AG08395 (cell line): ENCODE data around the gene MARVELD1.
"Not testable (repeated sequence)": the region's sequence is repeated elsewhere in the genome, so short reads cannot be mapped to it uniquely, and the experiment has no call there.

ENCODE experiments used
- DNase-seq: peaks from one replicate; pipeline ENCODE4 v3.0.0; 2012; ENCODE audit warnings: mixed read lengths, low spot score

The MARVELD1 gene

DNA sequence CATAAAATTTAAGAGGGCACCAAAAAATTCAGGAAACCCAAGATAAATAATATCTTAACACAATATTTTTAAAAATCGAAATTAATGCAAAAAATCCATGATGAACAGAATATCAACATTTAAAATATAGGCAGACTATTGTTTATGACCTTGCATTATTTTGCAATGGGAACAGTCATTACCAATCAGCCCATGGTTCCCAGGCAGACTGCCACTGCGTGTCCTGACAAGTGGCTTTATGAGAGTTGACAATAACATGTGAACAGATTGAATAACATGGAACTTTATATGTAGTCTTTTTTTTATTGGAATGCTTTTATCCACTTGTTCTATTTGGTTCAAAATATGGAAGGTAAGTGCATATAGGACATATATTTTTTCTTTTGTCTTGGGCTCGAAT lies 23.4 kb upstream of the MARVELD1 start:
- no peak for DNase-seq

DNA sequence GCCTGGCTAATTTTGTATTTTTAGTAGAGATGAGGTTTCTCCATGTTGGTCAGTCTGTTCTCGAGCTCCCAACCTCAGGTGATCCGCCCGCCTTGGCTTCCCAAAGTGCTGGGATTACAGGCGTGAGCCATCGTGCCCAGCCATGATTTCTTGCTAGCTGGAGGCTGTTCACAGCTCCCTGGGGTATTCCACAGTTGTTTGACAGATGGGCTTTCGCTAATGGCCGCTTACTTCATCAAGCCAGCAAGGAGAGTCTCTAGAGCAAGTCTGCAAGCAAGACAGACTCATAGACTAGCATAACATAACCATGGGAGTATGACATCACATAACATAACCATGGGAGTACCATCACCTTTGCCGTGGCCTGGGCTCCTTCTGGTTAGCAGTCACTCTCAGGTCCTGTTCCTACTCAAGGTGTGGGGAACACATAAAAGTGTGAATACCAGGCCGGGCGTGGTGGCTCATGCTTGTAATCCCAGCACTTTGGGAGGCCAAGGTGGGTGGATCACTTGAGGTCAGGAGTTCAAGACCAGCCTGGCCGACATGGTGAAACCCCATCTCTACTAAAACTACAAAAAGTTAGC lies 15.4 kb upstream of the MARVELD1 start:
- not testable (repeated sequence) for DNase-seq

DNA sequence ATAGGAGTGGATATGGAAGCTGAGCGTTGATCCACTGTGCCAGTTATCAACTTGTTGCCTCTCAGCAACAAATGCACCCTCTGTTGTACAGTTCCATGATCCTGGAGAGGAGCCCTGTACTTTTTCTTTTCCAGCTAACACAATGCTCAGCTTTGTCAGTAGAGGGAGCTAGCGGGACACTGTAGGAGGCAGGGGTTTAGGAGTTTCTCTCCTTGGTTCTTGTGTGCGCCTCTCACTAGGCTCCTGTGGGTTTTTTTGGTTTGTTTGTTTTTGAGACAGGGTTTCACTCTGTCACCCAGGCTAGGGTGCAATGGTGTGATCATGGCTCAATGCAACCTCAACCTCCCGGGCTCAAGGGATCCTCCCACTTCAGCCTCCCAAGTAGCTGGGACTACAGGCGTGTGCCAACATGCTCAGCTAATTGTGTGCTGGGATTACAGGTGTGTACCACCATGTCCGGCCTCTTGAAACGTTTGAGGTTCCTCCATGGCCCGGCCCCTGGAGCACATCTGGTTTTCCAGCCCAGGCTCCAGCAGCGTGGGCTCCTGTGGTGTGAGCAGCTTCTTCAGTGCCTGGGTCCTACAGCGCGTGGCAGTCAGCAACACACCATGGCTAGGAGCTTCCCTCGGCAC lies 12.0 kb upstream of the MARVELD1 start:
- peak; percentile 89 for DNase-seq

DNA sequence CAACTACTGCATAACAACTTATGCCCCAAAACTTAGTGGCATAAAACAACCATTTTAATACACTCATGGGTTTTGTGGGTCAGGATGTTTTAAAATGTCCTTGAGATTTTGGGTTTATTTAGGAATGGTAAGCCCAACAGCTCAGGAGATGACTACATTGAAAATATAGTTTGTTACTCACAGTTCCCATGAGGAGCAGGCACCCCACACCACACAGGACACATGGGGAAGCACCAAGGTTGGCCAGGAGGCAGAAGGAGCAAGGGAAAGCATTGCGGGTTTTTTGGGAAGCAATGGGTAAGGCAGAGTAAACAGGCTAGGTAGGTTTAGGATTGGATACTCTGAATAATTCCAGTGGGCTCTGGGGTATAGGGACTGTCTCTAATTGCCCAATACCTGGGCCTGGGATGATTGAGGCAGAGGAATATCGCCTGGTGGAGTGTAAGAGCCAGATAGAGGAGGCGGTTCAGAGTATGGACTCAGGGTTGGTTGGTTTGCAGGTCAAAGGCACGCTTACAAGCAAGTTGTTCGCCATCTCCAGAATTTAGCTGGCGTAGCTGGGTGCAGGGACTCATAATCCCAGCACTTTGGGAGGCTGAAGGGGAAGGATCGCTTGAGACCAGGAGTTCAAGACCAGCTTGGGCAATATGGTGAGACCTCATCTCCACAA lies 10.0 kb upstream of the MARVELD1 start:
- no peak for DNase-seq

DNA sequence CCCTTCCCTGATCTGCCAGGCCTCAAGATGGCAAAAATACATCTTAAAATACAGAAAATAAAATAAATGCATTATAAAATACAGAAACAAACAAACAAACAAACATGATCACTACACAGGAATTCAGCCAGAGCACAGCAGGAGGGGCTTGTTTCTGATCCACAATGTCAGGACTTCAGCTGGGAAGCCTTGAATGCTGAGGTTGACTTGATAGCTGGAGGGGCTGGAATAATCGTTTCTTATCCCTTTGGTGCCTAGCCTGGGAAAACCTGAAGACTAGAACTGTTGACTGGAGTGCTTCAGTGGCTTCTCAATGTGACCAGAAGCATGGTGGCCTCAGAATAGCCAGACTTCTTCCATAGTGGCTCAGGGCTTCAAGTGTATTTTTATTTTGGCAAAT lies 9.2 kb upstream of the MARVELD1 start:
- no peak for DNase-seq

DNA sequence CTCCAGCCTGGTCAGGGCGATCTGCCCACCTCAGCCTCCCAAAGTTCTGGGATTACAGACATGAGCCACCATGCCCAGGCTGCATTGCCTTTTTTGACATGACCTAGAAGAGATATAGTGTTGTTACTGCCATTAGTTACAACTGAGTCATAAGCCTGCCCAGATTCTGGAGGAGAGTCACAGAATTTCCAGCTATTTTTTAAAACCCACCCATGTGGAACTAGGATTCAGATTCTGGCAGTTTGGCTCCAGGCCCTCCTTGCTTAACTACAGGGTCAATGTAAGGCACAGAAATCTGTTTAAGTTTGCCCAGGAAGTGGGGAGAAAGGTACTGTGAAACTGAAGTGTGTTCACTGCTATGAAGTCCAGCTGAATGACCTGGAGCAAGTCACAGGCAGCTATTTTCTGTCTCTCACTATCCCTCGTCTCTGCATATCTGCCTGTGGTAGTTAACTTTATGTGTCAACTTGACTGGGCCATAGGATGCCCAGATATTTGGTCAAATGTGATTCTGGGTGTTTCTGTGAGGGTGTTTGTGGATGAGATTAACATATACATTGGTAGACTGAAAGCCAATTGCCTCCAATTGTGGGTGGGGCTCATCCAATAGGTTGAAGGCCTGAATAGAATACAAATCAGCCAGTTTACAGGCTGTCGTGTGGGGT lies 8.4 kb upstream of the MARVELD1 start:
- DNase-seq = no peak

DNA sequence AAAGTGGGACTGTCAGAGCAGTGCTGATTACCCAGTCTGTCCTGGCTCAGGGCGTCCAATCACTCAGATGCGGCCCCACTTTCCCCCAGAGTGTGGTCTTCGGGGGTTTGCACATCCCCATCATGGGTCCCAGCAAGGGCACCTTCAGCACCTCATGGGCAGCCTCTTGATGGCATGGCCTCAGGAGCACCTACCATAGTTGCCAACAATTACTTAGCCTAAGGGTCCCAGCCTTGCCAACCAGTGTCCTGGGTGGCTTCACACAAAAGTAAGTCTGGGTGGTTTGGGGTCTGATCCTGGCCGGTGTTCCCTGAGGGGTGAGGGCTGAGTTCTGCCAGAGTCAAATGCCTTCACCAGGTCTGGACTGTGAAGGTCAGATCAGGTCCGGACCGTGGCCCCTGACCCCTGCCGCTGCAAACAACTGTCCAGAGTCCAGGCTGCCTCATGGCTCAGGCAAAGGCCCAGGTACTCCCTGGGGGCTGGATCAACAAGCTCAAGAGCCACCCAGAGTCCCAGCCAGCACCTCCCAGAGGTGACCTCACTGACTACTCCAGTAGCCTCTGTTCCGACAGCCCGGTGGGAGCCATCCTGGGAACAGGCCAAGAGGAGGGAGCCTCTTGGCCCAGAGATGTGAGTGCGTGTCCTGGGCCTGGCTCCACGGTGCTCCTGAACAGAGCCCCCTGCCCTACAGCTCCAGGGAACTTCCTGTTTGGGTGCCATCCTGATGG lies 6.2 kb upstream of the MARVELD1 start:
- no peak for DNase-seq

DNA sequence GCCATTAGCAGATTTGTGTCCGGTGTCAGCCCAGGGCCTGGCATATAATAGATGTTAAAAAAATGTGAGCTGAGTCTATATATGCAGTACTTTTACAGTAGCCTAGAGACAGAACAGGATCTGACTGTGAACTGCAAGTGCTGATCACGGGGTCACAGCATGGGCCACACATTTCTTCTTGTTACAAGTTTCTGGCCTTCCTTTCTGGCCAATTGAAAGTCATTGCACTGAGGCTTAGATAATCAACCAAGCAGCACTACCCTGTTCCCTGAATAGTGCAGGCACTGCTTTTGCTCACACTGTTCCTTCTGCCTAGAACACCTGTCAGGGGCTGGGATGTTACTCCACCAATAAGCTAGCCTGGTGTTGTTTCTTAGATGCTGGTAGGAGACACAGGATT lies 5.4 kb upstream of the MARVELD1 start:
- DNase-seq = no peak

DNA sequence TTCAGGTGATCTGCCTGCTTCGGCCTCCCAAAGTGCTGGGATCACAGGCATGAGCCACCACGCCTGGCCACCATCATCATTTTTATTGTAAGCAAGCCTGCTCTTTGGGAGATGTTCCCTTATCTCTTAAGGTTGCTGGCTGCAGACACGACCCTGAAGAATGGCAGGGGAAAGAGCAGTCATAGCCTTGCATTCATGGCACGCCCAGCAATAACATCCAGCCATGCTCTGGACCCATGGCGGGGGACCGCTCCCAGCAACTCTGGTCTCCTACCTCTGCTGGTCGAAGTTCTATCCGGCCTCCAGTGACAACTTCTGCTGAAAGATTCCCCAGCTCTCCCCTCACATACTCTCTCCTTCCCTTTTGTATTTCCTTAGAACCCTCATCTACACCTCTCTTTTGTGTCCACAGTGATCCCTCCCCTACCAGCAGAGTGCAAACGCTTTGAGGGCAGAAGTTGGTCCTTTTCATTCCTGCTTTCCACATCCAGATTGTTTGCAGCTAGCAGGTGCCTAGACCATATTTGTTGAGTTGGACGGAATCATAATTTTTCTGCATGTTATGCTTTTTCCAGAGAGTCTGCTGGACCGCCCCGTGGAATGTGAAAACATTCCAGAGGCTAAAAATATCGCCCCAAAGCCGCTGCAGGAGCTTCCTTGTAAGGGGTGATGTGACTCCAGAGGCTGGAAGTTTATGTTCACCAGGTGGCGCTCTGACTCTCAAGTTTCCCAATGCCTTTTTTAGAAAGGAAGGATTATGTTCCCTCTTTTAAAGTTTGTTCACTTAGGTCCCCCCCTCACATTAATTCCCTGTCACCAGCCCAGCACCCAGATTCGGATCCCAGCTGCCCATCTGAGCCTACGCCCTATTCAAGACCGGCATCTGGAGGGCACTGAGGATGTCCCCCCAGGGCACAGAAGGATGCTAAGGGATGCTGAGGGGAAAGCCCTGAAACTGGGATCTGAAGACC lies 4.3 kb upstream of the MARVELD1 start:
- DNase-seq = peak; percentile 83

DNA sequence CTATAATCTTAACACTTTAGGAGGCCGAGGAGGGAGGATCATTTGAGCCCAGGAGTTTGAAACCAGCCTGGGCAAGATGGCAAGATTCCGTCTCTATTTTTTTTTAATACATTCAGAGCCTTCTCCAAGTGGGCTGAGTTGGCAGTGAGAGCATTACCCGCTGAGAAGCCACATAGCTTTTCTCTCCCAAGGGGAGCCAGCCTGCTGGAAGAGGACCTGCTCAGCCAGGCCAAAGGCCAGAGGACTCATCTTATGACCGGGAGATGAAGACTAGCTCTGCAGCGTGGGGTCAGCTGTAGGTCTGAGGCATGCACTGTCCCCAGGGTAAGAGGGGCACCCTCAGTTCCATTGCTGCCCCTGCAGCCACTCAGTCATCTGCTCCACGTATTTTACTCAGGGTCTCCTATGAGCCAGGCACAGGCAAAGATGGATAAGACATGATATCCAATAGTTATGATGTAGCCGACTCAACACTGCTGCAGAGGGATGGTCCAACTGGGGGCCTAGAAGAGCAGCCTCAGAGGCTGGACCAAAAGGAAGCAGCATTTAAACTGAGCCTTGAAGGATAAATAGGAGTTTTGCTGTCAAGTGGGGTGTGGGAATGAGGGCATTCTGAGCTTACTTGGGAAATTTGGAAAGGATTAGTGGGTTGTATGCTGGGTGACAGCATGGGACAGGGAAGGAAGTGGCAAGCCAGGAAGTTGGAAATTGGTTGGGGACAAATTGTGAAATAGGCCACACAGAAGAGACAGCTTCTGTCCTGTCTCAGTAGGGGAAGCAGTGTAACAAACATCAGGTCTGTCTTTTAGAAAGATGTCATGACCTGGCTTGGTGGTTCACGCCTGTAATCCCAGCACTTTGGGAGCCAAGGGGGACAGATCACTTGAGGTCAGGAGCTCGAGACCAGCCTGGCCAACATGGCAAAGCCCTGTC lies 1.6 kb upstream of the MARVELD1 start:
- DNase-seq = no peak

DNA sequence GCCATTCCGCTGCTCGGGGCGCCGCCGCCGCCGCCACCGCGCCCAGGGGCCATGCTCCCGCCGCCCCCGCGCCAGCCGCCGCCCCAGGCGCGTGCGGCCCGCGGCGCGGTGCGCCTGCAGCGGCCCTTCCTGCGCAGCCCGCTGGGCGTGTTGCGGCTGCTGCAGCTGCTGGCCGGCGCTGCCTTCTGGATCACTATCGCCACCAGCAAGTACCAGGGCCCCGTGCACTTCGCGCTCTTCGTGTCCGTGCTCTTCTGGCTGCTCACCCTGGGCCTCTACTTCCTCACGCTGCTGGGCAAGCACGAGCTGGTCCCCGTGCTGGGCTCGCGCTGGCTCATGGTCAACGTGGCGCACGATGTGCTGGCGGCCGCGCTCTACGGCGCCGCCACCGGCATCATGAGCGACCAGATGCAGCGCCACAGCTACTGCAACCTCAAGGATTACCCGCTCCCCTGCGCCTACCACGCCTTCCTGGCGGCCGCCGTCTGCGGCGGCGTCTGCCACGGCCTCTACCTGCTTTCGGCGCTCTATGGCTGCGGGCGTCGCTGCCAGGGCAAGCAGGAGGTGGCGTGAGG lies 383 bp downstream of the MARVELD1 start:
- DNase-seq = peak; percentile 60

DNA sequence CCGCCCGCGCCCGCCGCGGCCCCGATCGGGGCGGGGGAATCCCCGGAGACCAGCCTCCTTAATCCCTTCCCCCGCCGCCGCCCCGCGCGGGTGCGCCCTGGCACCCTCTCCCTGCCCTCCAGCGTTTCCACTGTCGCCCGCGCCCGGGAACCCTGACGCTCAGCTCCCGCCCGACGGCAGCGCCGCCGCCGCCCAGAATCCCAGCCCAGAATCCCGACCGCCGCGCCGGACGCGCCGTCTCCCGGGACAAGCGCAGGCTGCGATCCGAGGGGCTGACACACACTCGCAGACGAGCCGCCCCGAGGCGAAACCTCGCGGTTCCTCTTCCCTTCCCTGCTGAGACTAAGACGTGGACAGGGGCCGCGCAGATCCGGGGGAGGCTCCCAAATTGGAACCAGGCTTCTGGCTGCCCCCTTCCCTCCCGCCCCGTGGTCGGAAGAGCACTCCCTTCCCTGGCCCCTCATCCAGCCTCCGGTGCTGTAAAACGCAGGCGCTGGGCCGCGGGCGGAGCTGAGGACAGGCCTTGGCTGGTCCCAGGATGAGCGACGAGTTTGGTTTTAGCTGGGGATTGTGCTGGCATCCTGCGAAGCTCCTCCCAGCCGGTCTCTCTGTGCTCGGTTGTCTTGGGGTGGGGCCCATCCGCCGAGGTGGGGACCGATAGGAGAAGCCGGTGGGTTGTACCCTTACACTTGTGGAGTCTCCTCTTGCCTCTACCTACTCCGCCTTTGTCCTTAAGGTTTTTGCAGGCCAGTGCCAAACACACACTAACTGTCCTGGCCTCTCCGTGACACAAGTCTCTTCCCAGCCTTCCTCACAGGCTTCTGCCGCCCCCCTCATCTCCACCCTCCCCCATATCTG lies 1.1 kb downstream of the MARVELD1 start:
- peak; percentile 86 for DNase-seq

DNA sequence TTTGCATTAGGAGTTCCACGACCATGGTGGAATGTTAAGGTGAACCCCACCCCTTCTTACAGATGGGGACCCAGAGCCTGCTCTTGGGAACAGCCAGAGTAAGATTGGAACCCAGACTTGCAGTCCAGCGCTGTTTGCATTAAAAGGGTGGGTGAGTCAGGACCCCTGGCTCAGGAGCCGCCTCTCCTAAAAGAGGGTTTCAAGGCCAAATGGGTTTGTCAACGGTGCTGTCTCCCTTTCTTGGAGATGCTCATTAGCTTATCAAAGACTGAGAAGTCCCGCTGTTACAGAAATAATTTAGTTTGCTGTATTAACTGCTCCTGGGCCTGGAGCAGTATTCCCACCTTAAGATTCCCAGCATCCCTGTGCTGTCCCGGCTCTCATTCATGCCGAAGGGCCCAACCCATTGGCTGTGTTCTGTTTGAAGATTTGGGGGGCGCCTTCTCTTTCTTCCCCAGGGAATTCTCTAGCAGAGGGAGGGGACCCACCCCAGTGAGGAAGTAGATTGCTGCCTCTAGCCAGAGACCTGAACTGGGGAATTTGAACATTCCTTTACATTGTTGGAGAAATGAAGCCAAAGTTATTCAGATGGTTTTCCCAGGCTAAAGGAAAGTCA lies 1.8 kb downstream of the MARVELD1 start:
- DNase-seq = no peak

DNA sequence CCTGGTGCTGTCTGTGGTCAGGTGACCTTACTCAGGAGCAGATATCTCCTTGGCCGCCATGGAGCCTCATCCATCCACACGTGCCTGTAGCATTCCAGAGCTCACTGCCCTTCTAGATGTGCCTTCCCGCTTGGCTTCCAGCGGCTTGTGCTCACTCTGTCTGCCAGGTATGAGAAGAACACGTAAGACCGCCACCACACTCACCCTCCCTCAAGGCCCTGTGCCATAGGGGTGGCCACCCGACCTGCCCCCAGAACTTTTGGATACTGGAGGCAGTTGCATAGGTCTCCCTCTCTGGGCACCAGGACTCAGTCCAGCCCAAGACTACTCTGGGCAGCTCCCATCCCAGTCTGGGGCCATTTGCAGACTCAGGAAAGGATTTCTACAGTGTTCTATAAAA lies 4.1 kb downstream of the MARVELD1 start:
- DNase-seq = no peak

DNA sequence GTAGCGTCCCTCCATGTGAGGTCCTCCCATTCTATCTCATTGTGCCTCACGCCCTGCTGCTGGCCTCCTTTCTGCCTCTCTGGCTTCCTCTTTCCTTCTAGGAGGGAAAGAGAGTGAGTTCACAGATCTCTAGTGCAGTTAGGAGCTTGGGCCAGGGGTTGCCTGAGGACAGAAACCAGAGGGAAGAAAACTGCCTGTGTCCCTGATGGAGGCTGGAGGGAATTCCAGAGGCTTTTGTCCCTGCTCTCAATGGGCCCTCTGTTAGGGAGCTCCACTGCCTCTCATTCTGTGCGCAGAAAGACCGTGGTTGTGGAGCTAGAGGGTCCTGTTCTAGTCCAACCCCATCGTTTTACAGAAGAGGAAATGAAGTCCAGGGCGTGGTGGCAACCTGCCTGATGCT lies 4.6 kb downstream of the MARVELD1 start:
- no peak for DNase-seq

DNA sequence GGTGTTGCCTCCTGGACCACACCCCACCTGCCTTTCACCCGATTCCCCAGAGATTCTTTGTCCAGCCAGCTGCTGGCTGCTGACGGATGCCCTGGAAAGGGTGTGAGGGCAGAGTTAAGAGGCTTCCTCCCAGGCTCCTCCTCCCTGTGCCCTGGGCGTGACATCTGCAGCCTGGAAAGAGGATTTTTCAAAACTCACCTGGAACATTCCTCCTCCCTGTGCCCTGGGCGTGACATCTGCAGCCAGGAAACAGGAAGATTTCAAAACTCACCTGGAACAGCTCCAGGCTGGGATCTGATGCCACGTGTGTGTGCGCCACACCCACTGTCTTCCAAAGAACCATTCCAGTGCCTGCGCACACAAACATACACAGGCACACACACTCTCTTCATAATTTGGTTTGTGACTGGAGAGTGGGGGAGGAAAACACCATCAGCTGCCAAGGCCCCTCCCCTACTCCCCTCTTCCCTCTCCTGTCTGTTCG lies 5.2 kb downstream of the MARVELD1 start:
- DNase-seq = no peak

DNA sequence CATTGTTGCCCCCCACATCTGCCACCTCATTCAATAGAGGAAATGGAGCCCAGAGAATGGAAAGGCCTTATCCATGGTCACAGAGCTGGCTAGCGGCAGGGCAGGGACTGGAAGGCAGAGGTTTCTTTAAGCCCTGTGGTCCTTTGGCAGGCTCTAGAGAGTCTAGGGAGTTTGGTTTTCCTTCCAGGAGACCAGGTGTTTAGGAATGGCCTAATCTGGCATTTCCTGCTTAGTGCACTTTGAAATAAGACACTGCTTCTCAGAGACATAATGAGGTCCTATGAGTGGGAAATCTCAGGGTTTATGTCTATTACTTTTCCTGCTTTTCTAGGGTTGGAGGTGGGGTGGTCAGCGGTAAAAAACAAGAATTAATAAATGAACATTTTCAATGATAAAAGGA lies 6.1 kb downstream of the MARVELD1 start:
- DNase-seq = no peak
